ENCODE results near the gene MLEC. TPM values are rescaled to one million over a fixed set of nuclear protein-coding genes. Genes with fewer than 3 reads are reported as not detected.

The MLEC gene
- total RNA-seq, 4 donors from 2014 or later: 75.6 to 153 (median 130) TPM

DNA sequence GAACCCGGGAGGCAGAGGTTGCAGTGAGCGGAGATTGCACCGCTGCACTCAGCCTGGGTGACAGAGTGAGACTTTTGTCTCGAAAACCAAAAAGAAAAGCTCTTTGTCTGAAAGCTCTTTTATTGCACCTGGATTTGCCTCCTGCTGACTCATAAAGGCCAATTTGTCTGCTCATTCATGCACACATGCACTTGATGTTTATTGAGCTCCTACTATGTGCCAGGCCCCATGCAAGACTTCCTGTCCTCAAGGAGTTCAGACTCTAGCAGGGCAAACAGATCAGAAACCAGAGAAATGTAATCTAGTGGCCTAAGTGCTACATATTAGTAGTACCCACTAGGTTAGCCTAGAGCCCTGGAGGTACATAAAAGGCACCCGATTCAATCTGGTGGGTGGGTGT lies 16.3 kb upstream of the MLEC start:
- Histone ChIP-seq H3K27me3 (no peaks in the 10 kb centered on the region), H3K4me3 (no peak overlapping the region), H3K27ac (peak overlapping the region in 2 of 4 donors; percentile 47 to 52), H3K9me3 (no peaks in the 10 kb centered on the region), H3K4me1 (peaks cover 0 to 17% (median 14%) of the 10 kb centered on the region in 4 donors), H3K36me3 (no peaks in the 10 kb centered on the region)
- intact Hi-C loops (cut with DNase I; ENCODE audit: low total_unique reads) (no loop called here), in situ Hi-C loops (cut with MboI; ENCODE audit: low pct_ligation_motif_present in 1 of 4, low pct_unique_long_range_greater_than_20kb in 1 of 4, low sequenced_read_pairs in 3 of 4) (no loop called here)
- WGBS, 2 donors (ENCODE audit: low coverage in 1 of 2): 50 to 56% methylated on average over 4 to 5 of the region's 5 CpGs
- DNase-seq: no peak
- TF ChIP-seq POLR2AphosphoS5 (IDR thresholded peaks at IDR 0.05) (no peak), EP300 (IDR thresholded peaks at IDR 0.05; ENCODE audit: low read depth) (no peak), POLR2A (IDR thresholded peaks at IDR 0.05) (no peak)
- TF ChIP-seq, protein P1, sequence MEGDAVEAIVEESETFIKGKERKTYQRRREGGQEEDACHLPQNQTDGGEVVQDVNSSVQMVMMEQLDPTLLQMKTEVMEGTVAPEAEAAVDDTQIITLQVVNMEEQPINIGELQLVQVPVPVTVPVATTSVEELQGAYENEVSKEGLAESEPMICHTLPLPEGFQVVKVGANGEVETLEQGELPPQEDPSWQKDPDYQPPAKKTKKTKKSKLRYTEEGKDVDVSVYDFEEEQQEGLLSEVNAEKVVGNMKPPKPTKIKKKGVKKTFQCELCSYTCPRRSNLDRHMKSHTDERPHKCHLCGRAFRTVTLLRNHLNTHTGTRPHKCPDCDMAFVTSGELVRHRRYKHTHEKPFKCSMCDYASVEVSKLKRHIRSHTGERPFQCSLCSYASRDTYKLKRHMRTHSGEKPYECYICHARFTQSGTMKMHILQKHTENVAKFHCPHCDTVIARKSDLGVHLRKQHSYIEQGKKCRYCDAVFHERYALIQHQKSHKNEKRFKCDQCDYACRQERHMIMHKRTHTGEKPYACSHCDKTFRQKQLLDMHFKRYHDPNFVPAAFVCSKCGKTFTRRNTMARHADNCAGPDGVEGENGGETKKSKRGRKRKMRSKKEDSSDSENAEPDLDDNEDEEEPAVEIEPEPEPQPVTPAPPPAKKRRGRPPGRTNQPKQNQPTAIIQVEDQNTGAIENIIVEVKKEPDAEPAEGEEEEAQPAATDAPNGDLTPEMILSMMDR (IDR thresholded peaks at IDR 0.05): no peak

DNA sequence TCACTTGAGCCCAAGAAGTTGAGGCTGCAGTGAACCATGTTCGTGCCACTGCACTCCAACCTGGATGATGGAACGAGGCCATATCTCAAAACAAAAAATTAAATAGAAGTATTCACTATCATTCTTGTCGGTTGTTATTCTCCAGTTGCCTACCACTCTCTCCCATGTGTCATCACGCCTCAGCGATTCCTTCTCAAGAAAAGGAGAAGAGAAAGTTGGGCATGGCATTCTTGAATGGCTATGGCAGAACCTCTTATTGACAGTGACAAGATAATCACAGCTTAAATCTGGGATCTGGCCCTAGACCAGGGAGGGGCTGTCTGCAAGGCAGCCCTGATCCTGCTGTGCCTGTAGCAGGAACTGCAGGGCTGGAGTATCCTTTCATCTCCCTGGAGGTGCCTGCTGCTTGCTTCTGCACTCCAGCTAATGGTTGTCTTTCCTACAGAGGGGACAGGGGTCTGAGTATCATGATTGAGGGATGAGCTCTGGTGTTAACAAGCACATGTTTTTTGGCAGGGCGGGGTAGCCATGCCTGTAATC lies 12.8 kb upstream of the MLEC start:
- in situ Hi-C loops (cut with MboI; ENCODE audit: low pct_ligation_motif_present in 1 of 4, low pct_unique_long_range_greater_than_20kb in 1 of 4, low sequenced_read_pairs in 3 of 4) (no loop called here), intact Hi-C loops (cut with DNase I; ENCODE audit: low total_unique reads) (no loop called here)
- no peak for TF ChIP-seq POLR2AphosphoS5 (IDR thresholded peaks at IDR 0.05)
- TF ChIP-seq, protein P1 (IDR thresholded peaks at IDR 0.05): no peak
- no peak for TF ChIP-seq POLR2A (IDR thresholded peaks at IDR 0.05)
- no peak for TF ChIP-seq EP300 (IDR thresholded peaks at IDR 0.05; ENCODE audit: low read depth)
- H3K4me3 ChIP-seq: no peak overlapping the region
- H3K4me1 ChIP-seq: peaks cover 0 to 23% (median 12%) of the 10 kb centered on the region in 4 donors
- no peak for DNase-seq
- no peaks in the 10 kb centered on the region for H3K36me3 ChIP-seq
- no peaks in the 10 kb centered on the region for H3K9me3 ChIP-seq
- H3K27ac ChIP-seq: no peak overlapping the region
- H3K27me3 ChIP-seq: no peaks in the 10 kb centered on the region
- 87% methylated on average over 5 to 6 of the region's 6 CpGs for WGBS, 2 donors (ENCODE audit: low coverage in 1 of 2)

DNA sequence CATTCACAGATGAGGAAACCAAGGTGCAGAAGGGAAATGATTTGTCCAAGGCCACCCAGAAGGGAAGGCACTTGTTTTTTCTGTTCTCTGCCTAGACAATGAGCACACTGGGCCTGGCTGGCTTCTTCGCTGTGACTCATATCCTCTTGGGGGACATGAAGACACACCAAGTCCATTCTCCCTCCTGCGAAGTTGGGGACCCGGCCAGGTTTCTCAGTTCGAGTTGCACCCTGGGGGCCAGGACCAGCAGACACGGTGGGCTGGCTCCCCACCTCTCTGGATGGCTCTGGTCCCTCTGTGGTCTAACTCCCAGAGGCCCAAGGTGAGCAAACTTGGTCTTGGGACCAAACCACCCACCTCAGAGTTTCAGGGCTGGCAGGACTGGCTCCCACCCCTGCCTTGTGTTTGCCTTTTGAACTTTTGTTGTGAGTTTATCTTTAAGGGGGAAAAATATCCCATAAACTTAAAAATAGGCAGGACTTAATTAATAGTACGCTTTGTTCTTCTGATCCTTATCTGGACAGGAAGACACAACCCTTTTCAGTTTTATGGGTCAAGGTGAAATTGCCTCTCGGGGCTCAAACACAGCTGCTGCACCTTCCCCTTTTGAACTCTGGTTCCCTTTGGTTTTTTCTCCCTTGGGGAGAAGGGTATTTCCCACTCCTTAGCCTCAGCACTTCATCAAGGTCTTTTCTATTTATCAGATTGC lies 9.0 kb upstream of the MLEC start:
- no peak for TF ChIP-seq POLR2AphosphoS5 (IDR thresholded peaks at IDR 0.05)
- TF ChIP-seq, protein P1 (IDR thresholded peaks at IDR 0.05): no peak
- no peak for TF ChIP-seq EP300 (IDR thresholded peaks at IDR 0.05; ENCODE audit: low read depth)
- no peak for TF ChIP-seq POLR2A (IDR thresholded peaks at IDR 0.05)
- no peak for DNase-seq
- in situ Hi-C loops (cut with MboI; ENCODE audit: low pct_ligation_motif_present in 1 of 4, low pct_unique_long_range_greater_than_20kb in 1 of 4, low sequenced_read_pairs in 3 of 4) (no loop called here), intact Hi-C loops (cut with DNase I; ENCODE audit: low total_unique reads) (no loop called here)
- no peak overlapping the region for H3K4me3 ChIP-seq
- peak overlapping the region in 2 of 4 donors; percentile 9 to 25 for H3K27ac ChIP-seq
- H3K9me3 ChIP-seq: no peaks in the 10 kb centered on the region
- peaks cover 0 to 9% (median 2%) of the 10 kb centered on the region in 4 donors for H3K4me1 ChIP-seq
- no peaks in the 10 kb centered on the region for H3K36me3 ChIP-seq
- WGBS, 2 donors (ENCODE audit: low coverage in 1 of 2): 27 to 44% methylated on average over 2 to 7 of the region's 7 CpGs
- no peaks in the 10 kb centered on the region for H3K27me3 ChIP-seq

DNA sequence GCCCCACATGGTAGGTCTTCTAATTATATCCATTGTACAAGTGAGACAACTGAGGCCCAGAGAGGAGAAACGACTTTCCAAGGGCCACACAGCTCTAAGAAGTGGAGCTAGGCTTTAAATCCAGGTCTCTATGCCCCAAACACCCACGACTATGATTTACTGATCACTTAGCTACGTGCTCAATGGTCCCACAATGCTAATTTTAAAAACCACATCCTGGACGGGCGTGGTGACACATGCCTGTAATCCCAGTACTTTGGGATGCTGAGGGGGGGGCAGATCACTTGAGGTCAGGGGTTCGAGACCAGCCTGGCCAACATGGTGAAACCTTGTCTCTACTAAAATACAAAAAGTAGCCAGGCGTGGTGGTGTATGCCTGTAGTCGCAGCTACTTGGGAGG lies 8.4 kb upstream of the MLEC start:
- Histone ChIP-seq H3K4me1 (peaks cover 0 to 9% (median 2%) of the 10 kb centered on the region in 4 donors), H3K36me3 (no peaks in the 10 kb centered on the region), H3K27ac (no peak overlapping the region), H3K27me3 (no peaks in the 10 kb centered on the region), H3K4me3 (no peak overlapping the region), H3K9me3 (no peaks in the 10 kb centered on the region)
- TF ChIP-seq POLR2AphosphoS5 (IDR thresholded peaks at IDR 0.05): no peak
- no peak for TF ChIP-seq POLR2A (IDR thresholded peaks at IDR 0.05)
- TF ChIP-seq, protein P1 (IDR thresholded peaks at IDR 0.05): no peak
- no peak for TF ChIP-seq EP300 (IDR thresholded peaks at IDR 0.05; ENCODE audit: low read depth)
- in situ Hi-C loops (cut with MboI; ENCODE audit: low pct_ligation_motif_present in 1 of 4, low pct_unique_long_range_greater_than_20kb in 1 of 4, low sequenced_read_pairs in 3 of 4) (no loop called here), intact Hi-C loops (cut with DNase I; ENCODE audit: low total_unique reads) (no loop called here)
- no peak for DNase-seq
- 27 to 59% methylated on average over 3 to 8 of the region's 8 CpGs for WGBS, 2 donors (ENCODE audit: low coverage in 1 of 2)

Measured in transverse colon (tissue), 4 donors.